Body of pancreas (tissue), 4 donors: ENCODE data around the gene PGAP2.

ENCODE experiments used
- POLR2A ChIP-seq, 3 donors: fragments of 450-650 bp; IDR thresholded peaks; one replicate each; pipeline ENCODE4 v1.6.1; 2016; ENCODE audit warnings: antibody characterized with exemption in 3 of 3, mild to moderate bottlenecking in 2 of 3
- TF ChIP-seq, protein P1 (sequence below), 7 experiments: fragments of 450-650 bp in 4 of 7; fragments of 200-600 bp in 3 of 7; sonication (generic) in 3 of 7; IDR thresholded peaks; one replicate each; pipeline ENCODE4 v1.5.1; 2016 to 2019; ENCODE audit warnings: antibody characterized with exemption in 7 of 7

DNA sequence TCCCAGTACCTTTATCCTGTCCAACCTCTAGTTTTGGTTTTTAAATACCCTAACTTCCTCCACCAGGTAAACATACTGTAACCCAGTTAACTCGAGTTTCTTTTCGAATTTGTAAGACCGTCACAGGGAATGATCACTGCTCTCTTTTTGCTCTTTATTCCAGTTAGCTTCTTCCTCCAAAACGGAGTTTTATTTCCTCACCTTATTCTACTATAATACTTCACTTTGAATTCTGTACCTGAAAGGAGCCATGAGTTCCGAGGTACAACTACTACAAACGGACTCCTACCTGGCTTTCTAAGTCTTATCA, 12.4 kb upstream of the PGAP2 start:
- TF ChIP-seq, protein P1, sequence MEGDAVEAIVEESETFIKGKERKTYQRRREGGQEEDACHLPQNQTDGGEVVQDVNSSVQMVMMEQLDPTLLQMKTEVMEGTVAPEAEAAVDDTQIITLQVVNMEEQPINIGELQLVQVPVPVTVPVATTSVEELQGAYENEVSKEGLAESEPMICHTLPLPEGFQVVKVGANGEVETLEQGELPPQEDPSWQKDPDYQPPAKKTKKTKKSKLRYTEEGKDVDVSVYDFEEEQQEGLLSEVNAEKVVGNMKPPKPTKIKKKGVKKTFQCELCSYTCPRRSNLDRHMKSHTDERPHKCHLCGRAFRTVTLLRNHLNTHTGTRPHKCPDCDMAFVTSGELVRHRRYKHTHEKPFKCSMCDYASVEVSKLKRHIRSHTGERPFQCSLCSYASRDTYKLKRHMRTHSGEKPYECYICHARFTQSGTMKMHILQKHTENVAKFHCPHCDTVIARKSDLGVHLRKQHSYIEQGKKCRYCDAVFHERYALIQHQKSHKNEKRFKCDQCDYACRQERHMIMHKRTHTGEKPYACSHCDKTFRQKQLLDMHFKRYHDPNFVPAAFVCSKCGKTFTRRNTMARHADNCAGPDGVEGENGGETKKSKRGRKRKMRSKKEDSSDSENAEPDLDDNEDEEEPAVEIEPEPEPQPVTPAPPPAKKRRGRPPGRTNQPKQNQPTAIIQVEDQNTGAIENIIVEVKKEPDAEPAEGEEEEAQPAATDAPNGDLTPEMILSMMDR (IDR thresholded peaks at IDR 0.05), result no peak
- no peak for TF ChIP-seq POLR2A (IDR thresholded peaks at IDR 0.05)
